Psoas muscle (tissue), 8 donors: Measurements from ENCODE around the gene FDXR. TPM values are rescaled to one million over a fixed set of nuclear protein-coding genes. Genes with fewer than 3 reads are reported as not detected.

Experiments
- ATAC-seq, 4 donors: fragments of 200-7000 bp; cut with Tn5 transposase; one replicate each; pipeline ENCODE4 v1.9.1; 2020; ENCODE audit warnings: moderate library complexity in 3 of 4, mild to moderate bottlenecking in 2 of 4
- DNase-seq, 2 donors: peaks; one replicate each; pipeline ENCODE4 v3.0.0-alpha.2; 2020
- H3K27ac ChIP-seq: fragments of 200-600 bp; one replicate; pipeline ENCODE4 v1.8.0; 2022
- H3K27me3 ChIP-seq, 3 donors: fragments of 200-600 bp in 1 of 3; one replicate each; pipeline versions ENCODE4 v1.6.1 to v1.8.0; 2013 to 2022; ENCODE audit warnings: low read length in 2 of 3, mild to moderate bottlenecking in 2 of 3, moderate library complexity in 1 of 3; ENCODE audit not compliant: insufficient read depth in 3 of 3
- H3K36me3 ChIP-seq, 2 donors: fragments of 200-600 bp in 1 of 2; one replicate each; pipeline versions ENCODE4 v1.6.1 to v1.8.0; 2013 to 2022; ENCODE audit warnings: low read depth in 1 of 2, mild to moderate bottlenecking in 1 of 2, moderate library complexity in 1 of 2; ENCODE audit not compliant: insufficient read depth in 1 of 2
- H3K4me1 ChIP-seq: fragments of 200-600 bp; one replicate; pipeline ENCODE4 v1.8.0; 2022
- H3K4me3 ChIP-seq: fragments of 200-600 bp; one replicate; pipeline ENCODE4 v1.8.0; 2022; ENCODE audit warnings: mild to moderate bottlenecking
- H3K9me3 ChIP-seq: fragments of 200-600 bp; one replicate; pipeline ENCODE4 v1.8.0; 2022
- CTCF ChIP-seq: fragments of 200-600 bp; IDR thresholded peaks from one replicate; pipeline ENCODE4 v1.8.0; 2022; ENCODE audit warnings: antibody characterized with exemption
- WGBS, 3 donors: extraction: QIAGEN DNeasy Blood & Tissue Kit; methylation state at CpG; one replicate each; pipeline versions ENCODE4 v1.1.6 to v1.1.7; 2013; 5-methylcytosine and 5-hydroxymethylcytosine counted together
- intact Hi-C, 2 donors: fragments of 100-400 bp; cut with DNase I; formaldehyde crosslinking; loops; one replicate each; pipeline versions ENCODE4 v1.11.0 to v1.14.2; 2022
- polyA plus RNA-seq, 3 donors: library from polyadenylated mRNA; stranded (reverse); fragments of 200-250 nt; gene quantifications; one replicate each; pipeline ENCODE4 v1.2.3, GENCODE V29; 2013
- total RNA-seq, 4 donors: library from RNA; stranded (reverse); fragmentation: NEBNext Ultra II Directional in 2 of 4; extraction: Animal tissue kit (Norgen Biotek cat#: 25700) in 2 of 4; gene quantifications; one replicate each; pipeline versions ENCODE4 v1.2.1 to v1.2.4, GENCODE V29; 2021 to 2023
- donor health status: healthy with polysubstance abuse.
- donor health status: DM: no; HTN: no; CAD: no; lungs with moderate emphysema.
- donor health status: Bipolar disorder and iron deficiency.
- donor health status: healthy.
- donor health status: DM: yes; HTN: yes; CAD: no.
- donor health status: DM: no; HTN: no; CAD: no.
- donor health status: DM: no; HTN: no; CAD: no.
- donor health status: DM: yes; HTN: yes; CAD: no.

The FDXR gene
- total and polyA plus RNA-seq, 7 donors: 3.0 to 7.9 (median 3.7) TPM

- intact Hi-C loops: no loop called here
- peaks cover 0 to 15% of the 10 kb centered on the region in 2 donors for H3K36me3 ChIP-seq
- DNase-seq (no peak), ATAC-seq (no peak)
- 73 to 87% (median 73%) methylated on average over 15 of the region's 15 CpGs for WGBS, 3 donors
- no peak overlapping the region for H3K4me3 ChIP-seq
- H3K27me3 ChIP-seq: no peaks in the 10 kb centered on the region
- TF ChIP-seq CTCF: no peak
- no peaks in the 10 kb centered on the region for H3K4me1 ChIP-seq
- H3K27ac ChIP-seq: no peak overlapping the region
- no peaks in the 10 kb centered on the region for H3K9me3 ChIP-seq
Observed at GRCh38 chr17:74815550-74816370, 57.0 kb downstream of the FDXR start.

- no peaks in the 10 kb centered on the region for H3K27me3 ChIP-seq
- H3K36me3 ChIP-seq: peaks cover 0 to 10% of the 10 kb centered on the region in 2 donors
- ATAC-seq (no peak), DNase-seq (no peak)
- 97% methylated on average over 7 of the region's 7 CpGs for WGBS, 3 donors
- H3K4me3 ChIP-seq: no peak overlapping the region
- no peak for TF ChIP-seq CTCF
- no peaks in the 10 kb centered on the region for H3K9me3 ChIP-seq
- intact Hi-C loops: no loop called here
- H3K27ac ChIP-seq: no peak overlapping the region
- H3K4me1 ChIP-seq: no peaks in the 10 kb centered on the region
Observed at GRCh38 chr17:74815067-74815466, 57.7 kb downstream of the FDXR start.

- intact Hi-C loops: no loop called here
- DNase-seq (no peak), ATAC-seq (no peak)
- no peak for TF ChIP-seq CTCF
- Histone ChIP-seq H3K9me3 (no peaks in the 10 kb centered on the region), H3K36me3 (peaks cover 0 to 4% of the 10 kb centered on the region in 2 donors), H3K27ac (no peak overlapping the region), H3K27me3 (no peaks in the 10 kb centered on the region), H3K4me1 (no peaks in the 10 kb centered on the region), H3K4me3 (no peak overlapping the region)
- 68 to 70% (median 69%) methylated on average over 5 of the region's 5 CpGs for WGBS, 3 donors
Observed at GRCh38 chr17:74814453-74814852, 58.3 kb downstream of the FDXR start.

Other genes with a start within 250 kb of the FDXR start
- under 1 TPM in 3 of 4 donors, not detected in 1; 0.21 to 0.50 (median 0.49) TPM for gene CD300E, start 249.3 kb downstream of the FDXR start, total RNA-seq
- gene CD300E, start 249.3 kb downstream of the FDXR start, polyA plus RNA-seq: under 1 TPM; 0.09 to 0.27 (median 0.21) TPM
- under 1 TPM in 2 of 4 donors, not detected in 2; 0.32 to 0.39 TPM for gene CD300LF, start 160.1 kb downstream of the FDXR start, total RNA-seq
- under 1 TPM in 2 of 3 donors, not detected in 1; 0.09 to 0.16 TPM for gene CD300LF, start 160.1 kb downstream of the FDXR start, polyA plus RNA-seq
- under 1 TPM; 0.62 to 0.78 (median 0.67) TPM for gene RAB37, start 135.7 kb downstream of the FDXR start, total RNA-seq
- gene RAB37, start 135.7 kb downstream of the FDXR start, polyA plus RNA-seq: under 1 TPM; 0.69 to 0.82 (median 0.75) TPM
- 10 to 100 TPM in 1 of 4 donors, 1 to 10 TPM in 3; 3.9 to 16.6 (median 4.9) TPM for gene NHERF1, start 124.4 kb downstream of the FDXR start, total RNA-seq
- 10 to 100 TPM in 1 of 3 donors, 1 to 10 TPM in 2; 2.4 to 37.1 (median 3.1) TPM for gene NHERF1, start 124.4 kb downstream of the FDXR start, polyA plus RNA-seq
- gene NAT9, start 96.6 kb downstream of the FDXR start, total RNA-seq: 10 to 100 TPM; 15.2 to 32.8 (median 19.9) TPM
- 10 to 100 TPM; 25.8 to 52.5 (median 25.8) TPM for gene NAT9, start 96.6 kb downstream of the FDXR start, polyA plus RNA-seq
- under 1 TPM; 0.20 to 0.74 (median 0.37) TPM for gene GRIN2C, start 13.1 kb downstream of the FDXR start, total RNA-seq
- gene GRIN2C, start 13.1 kb downstream of the FDXR start, polyA plus RNA-seq: under 1 TPM; 0.06 to 0.40 (median 0.10) TPM
- not detected for gene FADS6, start 20.6 kb upstream of the FDXR start, total RNA-seq
- gene FADS6, start 20.6 kb upstream of the FDXR start, polyA plus RNA-seq: under 1 TPM in 1 of 3 donors, not detected in 2; 0.01 TPM
- gene USH1G, start 50.3 kb upstream of the FDXR start, total RNA-seq: not detected
- gene USH1G, start 50.3 kb upstream of the FDXR start, polyA plus RNA-seq: not detected
- not detected for gene OTOP2, start 51.3 kb upstream of the FDXR start, total RNA-seq
- not detected for gene OTOP2, start 51.3 kb upstream of the FDXR start, polyA plus RNA-seq
- not detected for gene OTOP3, start 62.9 kb upstream of the FDXR start, total RNA-seq
- under 1 TPM in 1 of 3 donors, not detected in 2; 0.04 TPM for gene OTOP3, start 62.9 kb upstream of the FDXR start, polyA plus RNA-seq
- 10 to 100 TPM in 1 of 4 donors, 1 to 10 TPM in 3; 1.7 to 10.4 (median 2.8) TPM for gene HID1, start 99.8 kb upstream of the FDXR start, total RNA-seq
- 1 to 10 TPM; 2.3 to 4.8 (median 2.3) TPM for gene HID1, start 99.8 kb upstream of the FDXR start, polyA plus RNA-seq
- 1 to 10 TPM; 1.4 to 3.4 (median 2.7) TPM for gene CDR2L, start 114.6 kb upstream of the FDXR start, total RNA-seq
- gene CDR2L, start 114.6 kb upstream of the FDXR start, polyA plus RNA-seq: 1 to 10 TPM; 1.3 to 1.7 (median 1.5) TPM
- gene MRPL58, start 139.7 kb upstream of the FDXR start, total RNA-seq: 10 to 100 TPM; 50.4 to 70.6 (median 59.2) TPM
- 10 to 100 TPM; 64.1 to 80.6 (median 76.2) TPM for gene MRPL58, start 139.7 kb upstream of the FDXR start, polyA plus RNA-seq
- gene ATP5PD, start 174.0 kb upstream of the FDXR start, total RNA-seq: 100 to 1,000 TPM; 409 to 577 (median 500) TPM
- gene ATP5PD, start 174.0 kb upstream of the FDXR start, polyA plus RNA-seq: 100 to 1,000 TPM; 619 to 931 (median 653) TPM
- gene KCTD2, start 174.2 kb upstream of the FDXR start, total RNA-seq: 10 to 100 TPM; 29.2 to 38.7 (median 35.2) TPM
- gene KCTD2, start 174.2 kb upstream of the FDXR start, polyA plus RNA-seq: 10 to 100 TPM; 26.9 to 71.2 (median 29.7) TPM
- gene SLC16A5, start 215.0 kb upstream of the FDXR start, total RNA-seq: 10 to 100 TPM in 1 of 4 donors, 1 to 10 TPM in 3; 5.6 to 10.7 (median 8.1) TPM
- gene SLC16A5, start 215.0 kb upstream of the FDXR start, polyA plus RNA-seq: 1 to 10 TPM; 1.2 to 4.5 (median 3.8) TPM
- 1 to 10 TPM; 2.7 to 7.0 (median 3.6) TPM for gene ARMC7, start 237.0 kb upstream of the FDXR start, total RNA-seq
- gene ARMC7, start 237.0 kb upstream of the FDXR start, polyA plus RNA-seq: 1 to 10 TPM; 3.3 to 6.4 (median 4.9) TPM